ENCODE measurements around the gene LNPEP.

Gene LNPEP

GRCh38 chr5:96961053-96961452, 25.2 kb downstream of the LNPEP start:
- TF ChIP-seq CTCF (IDR thresholded peaks at IDR 0.05; ENCODE audit: low read depth, low read length) = no peak
- H3K9me3 ChIP-seq = 0 out of 2 replicates have a peak, but pooled peaks cover 2% of the 10 kb centered on the region
- H3K27me3 ChIP-seq = no peaks in the 10 kb centered on the region
- H3K36me3 ChIP-seq = no peaks in the 10 kb centered on the region
- no peak for DNase-seq
- peaks cover 6% of the 10 kb centered on the region; the same call in 1 of the 2 replicates for H3K4me1 ChIP-seq
- H3K4me3 ChIP-seq (ENCODE audit: low read depth, low read length) = no peak overlapping the region

GRCh38 chr5:96962540-96962991, 26.7 kb downstream of the LNPEP start:
- Histone ChIP-seq H3K27me3 (no peaks in the 10 kb centered on the region), H3K4me1 (peaks cover 7% of the 10 kb centered on the region; the same call in 1 of the 2 replicates), H3K4me3 (ENCODE audit: low read depth, low read length) (no peak overlapping the region), H3K36me3 (no peaks in the 10 kb centered on the region), H3K9me3 (0 out of 2 replicates have a peak, but pooled peaks cover 2% of the 10 kb centered on the region)
- DNase-seq = no peak
- TF ChIP-seq CTCF (IDR thresholded peaks at IDR 0.05; ENCODE audit: low read depth, low read length) = no peak

GRCh38 chr5:96963267-96963666, 27.4 kb downstream of the LNPEP start:
- Histone ChIP-seq H3K4me3 (ENCODE audit: low read depth, low read length) (no peak overlapping the region), H3K36me3 (no peaks in the 10 kb centered on the region), H3K4me1 (peaks cover 13% of the 10 kb centered on the region), H3K27me3 (no peaks in the 10 kb centered on the region), H3K9me3 (0 out of 2 replicates have a peak, but pooled peaks cover 2% of the 10 kb centered on the region)
- peak; percentile 60 for DNase-seq
- no peak for TF ChIP-seq CTCF (IDR thresholded peaks at IDR 0.05; ENCODE audit: low read depth, low read length)

- Histone ChIP-seq H3K27me3 (no peaks in the 10 kb centered on the region), H3K4me3 (ENCODE audit: low read depth, low read length) (no peak overlapping the region)
- no peak for TF ChIP-seq CTCF (IDR thresholded peaks at IDR 0.05; ENCODE audit: low read depth, low read length)
These were observed 30.9 kb downstream of the LNPEP start for GRCh38 chr5:96966801-96967200.

GRCh38 chr5:96967400-96967799, 31.5 kb downstream of the LNPEP start:
- H3K4me1 ChIP-seq = peaks cover 13% of the 10 kb centered on the region

More at GRCh38 chr5:96966801-96967200, 30.9 kb downstream of the LNPEP start:
- Histone ChIP-seq H3K36me3 (no peaks in the 10 kb centered on the region), H3K4me1 (peaks cover 13% of the 10 kb centered on the region), H3K9me3 (no peaks in the 10 kb centered on the region)
- no peak for DNase-seq

More at GRCh38 chr5:96967400-96967799, 31.5 kb downstream of the LNPEP start:
- no peaks in the 10 kb centered on the region for H3K9me3 ChIP-seq
- H3K4me3 ChIP-seq (ENCODE audit: low read depth, low read length) = no peak overlapping the region
- no peaks in the 10 kb centered on the region for H3K27me3 ChIP-seq
- H3K36me3 ChIP-seq = no peaks in the 10 kb centered on the region
- no peak for DNase-seq
- TF ChIP-seq CTCF (IDR thresholded peaks at IDR 0.05; ENCODE audit: low read depth, low read length) = no peak
